GM12878 (cell line): ENCODE results near the gene RBPJL. TPM values are rescaled to one million over a fixed set of nuclear protein-coding genes. Genes with fewer than 3 reads are reported as not detected.

ENCODE experiments used
- ATAC-seq: fragments of 200-7000 bp; cut with Tn5 transposase; 3 replicates; pipeline ENCODE4 v1.9.1; 2020; ENCODE audit warnings: mild to moderate bottlenecking, moderate library complexity
- BruUV-seq: library from RNA; stranded (reverse); fragments of 400-500 nt; replicated peaks from 2 replicates; lab custom pipeline; 2021; lab: Mats Ljungman, UMichigan
- CTCF ChIA-PET: fragments of 300-600 bp; sonication (Branson Sonifier 250); formaldehyde crosslinking; extraction: SDS; loops from one replicate; lab custom pipeline; 2021; ENCODE audit warnings: inconsistent platforms; lab: Yijun Ruan, JAX
- POLR2A ChIA-PET: fragments of 350-600 bp; formaldehyde crosslinking; extraction: SDS; loops from one replicate; lab custom pipeline; 2021; ENCODE audit warnings: inconsistent platforms; lab: Charles Lee
- RAD21 ChIA-PET: fragments of 300-600 bp; sonication (Branson Sonifier 250); formaldehyde crosslinking; loops from one replicate; lab custom pipeline; 2023; ENCODE audit warnings: antibody characterized with exemption; ENCODE audit not compliant: unreplicated experiment; lab: Charles Lee
- SMC1A ChIA-PET: fragments of 300-600 bp; sonication (Branson Sonifier 250); formaldehyde crosslinking; loops from one replicate; lab custom pipeline; 2023; ENCODE audit not compliant: unreplicated experiment, uncharacterized antibody; lab: Charles Lee
- DNase-seq: peaks from one replicate; pipeline ENCODE4 v3.0.0-alpha.2; 2011; ENCODE audit warnings: low read depth, low spot score
- FAIRE-seq: peaks from 3 replicates; lab custom pipeline; 2011; peaks lifted over from hg19 to GRCh38; lab: Jason Lieb, UNC
- H2AFZ ChIP-seq: 2 replicates; pipeline ENCODE4 v1.6.0; 2011; ENCODE audit warnings: low read depth, low read length, control low read depth; ENCODE audit not compliant: control insufficient read depth
- H3K27ac ChIP-seq: 2 replicates; pipeline ENCODE4 v1.5.1; 2011; ENCODE audit warnings: control low read depth; ENCODE audit not compliant: control insufficient read depth, insufficient read depth
- H3K27me3 ChIP-seq, 2 experiments: replicated peaks in 1 of 2; 2 replicates each; pipeline versions ENCODE4 v1.6.0 to v1.6.1; 2011; ENCODE audit warnings: low read length in 1 of 2; ENCODE audit not compliant: control insufficient read depth in 2 of 2, insufficient read depth in 2 of 2
- H3K36me3 ChIP-seq, 2 experiments: 2 replicates each; pipeline ENCODE4 v1.5.1; 2011; ENCODE audit warnings: low read length in 1 of 2; ENCODE audit not compliant: control insufficient read depth in 2 of 2, insufficient read depth in 2 of 2
- H3K4me1 ChIP-seq: 2 replicates; pipeline ENCODE4 v1.6.1; 2011; ENCODE audit warnings: mild to moderate bottlenecking, low read length, moderate library complexity, mixed read lengths; ENCODE audit not compliant: control insufficient read depth, insufficient read depth
- H3K4me2 ChIP-seq: 2 replicates; pipeline ENCODE4 v1.6.0; 2011; ENCODE audit warnings: control low read depth; ENCODE audit not compliant: control insufficient read depth, insufficient read depth
- H3K4me3 ChIP-seq: fragments of 200-600 bp; sonication (generic); 2 replicates; pipeline ENCODE4 v1.5.1; 2016
- H3K79me2 ChIP-seq: 2 replicates; pipeline ENCODE4 v1.6.0; 2011; ENCODE audit warnings: low read length; ENCODE audit not compliant: control insufficient read depth, insufficient read depth
- H3K9ac ChIP-seq: 2 replicates; pipeline ENCODE4 v1.8.0; 2011; ENCODE audit warnings: low read length, control low read depth, mixed read lengths; ENCODE audit not compliant: control insufficient read depth, insufficient read depth
- H3K9me3 ChIP-seq: replicated peaks from 3 replicates; pipeline ENCODE4 v1.5.1; 2011; ENCODE audit warnings: mild to moderate bottlenecking, low read length; ENCODE audit not compliant: control insufficient read depth, insufficient read depth
- H4K20me1 ChIP-seq: 2 replicates; pipeline ENCODE4 v1.6.0; 2011; ENCODE audit not compliant: control insufficient read depth, insufficient read depth
- BMI1 ChIP-seq: fragments of 450-650 bp; IDR thresholded peaks from 2 replicates; pipeline ENCODE4 v1.6.1; 2016; ENCODE audit warnings: mild to moderate bottlenecking, moderate library complexity, borderline replicate concordance
- CBX3 ChIP-seq: fragments of 200-600 bp; sonication (generic); IDR thresholded peaks from 2 replicates; pipeline ENCODE4 v1.6.1; 2016; ENCODE audit warnings: low read depth, borderline replicate concordance
- CHD4 ChIP-seq: fragments of 200-600 bp; sonication (generic); IDR thresholded peaks from 2 replicates; pipeline ENCODE4 v1.6.1; 2016; ENCODE audit warnings: mild to moderate bottlenecking
- CREB1 ChIP-seq: IDR thresholded peaks from 2 replicates; pipeline ENCODE4 v1.6.1; 2012; ENCODE audit warnings: low read depth, mild to moderate bottlenecking, inconsistent platforms
- HCFC1 ChIP-seq: fragments of 150-350 bp; IDR thresholded peaks from 2 replicates; pipeline ENCODE4 v1.6.1; 2014; ENCODE audit warnings: low read length
- IKZF1 ChIP-seq: fragments of 450-650 bp; conservative IDR thresholded peaks from 2 replicates; pipeline ENCODE4 v1.6.1; 2017; ENCODE audit warnings: antibody characterized with exemption, mild to moderate bottlenecking
- IKZF2 ChIP-seq, 2 experiments: fragments of 450-650 bp; IDR thresholded peaks; 2 replicates each; pipeline ENCODE4 v1.6.1; 2017; ENCODE audit warnings: mild to moderate bottlenecking in 2 of 2, moderate library complexity in 2 of 2
- NFYB ChIP-seq: IDR thresholded peaks from 2 replicates; pipeline ENCODE4 v1.6.1; 2011; ENCODE audit warnings: low read depth, mild to moderate bottlenecking, low read length, improper control_type of control experiment, moderate library complexity; ENCODE audit not compliant: insufficient read depth
- RAD21 ChIP-seq: IDR thresholded peaks from 2 replicates; pipeline ENCODE4 v1.6.1; 2011; ENCODE audit warnings: mild to moderate bottlenecking, low read depth, low read length, moderate library complexity; ENCODE audit not compliant: insufficient read depth
- RFX5 ChIP-seq: IDR thresholded peaks from 2 replicates; pipeline ENCODE4 v1.6.1; 2011; ENCODE audit warnings: low read depth, low read length, improper control_type of control experiment
- ZNF207 ChIP-seq: fragments of 450-650 bp; IDR thresholded peaks from 2 replicates; pipeline ENCODE4 v1.6.1; 2014; ENCODE audit warnings: antibody characterized with exemption, mild to moderate bottlenecking, borderline replicate concordance
- ZZZ3 ChIP-seq: IDR thresholded peaks from 2 replicates; pipeline ENCODE4 v1.6.1; 2011; ENCODE audit warnings: low read depth; ENCODE audit not compliant: control insufficient read depth, insufficient read length
- WGBS: methylation state at CpG from one replicate; pipeline ENCODE4 v1.1.6; 2016; ENCODE audit warnings: low lambda C conversion rate; ENCODE audit not compliant: insufficient replicate concordance, insufficient coverage; ENCODE audit errors: missing lambda C conversion rate; 5-methylcytosine and 5-hydroxymethylcytosine counted together
- in situ Hi-C: fragments of 300-500 bp; cut with MboI; formaldehyde crosslinking; loops from 9 replicates; pipeline ENCODE4 v1.14.3; 2018; ENCODE audit warnings: mixed read lengths
- intact Hi-C: fragments of 100-400 bp; cut with micrococcal nuclease; formaldehyde crosslinking; loops from one replicate; pipeline ENCODE4 v1.14.2; 2022; ENCODE audit not compliant: unreplicated experiment
- polyA plus RNA-seq, 11 experiments: library from polyadenylated mRNA; depleted of rRNA in 4 of 11; unstranded in 6 of 11; stranded (reverse) in 5 of 11; fragments of >200 nt; fragmentation: Nextera tagmentation in 4 of 11; fragmentation: Illumina TruSeq in 1 of 11; extraction: Ambion mirVana in 4 of 11; extraction: Trizol in 1 of 11; gene quantifications; 1 replicate in 1 of 11; 2 replicates in 10 of 11; pipeline versions ENCODE4 v1.2.1 to v1.2.3, GENCODE V29; 2011 to 2016; ENCODE audit warnings: inconsistent platforms in 2 of 11, missing spikeins in 2 of 11, low read depth in 1 of 11
- total RNA-seq, 4 experiments: library from RNA; depleted of rRNA in 3 of 4; stranded (reverse); fragments of >200 nt in 3 of 4; fragmentation: Illumina TruSeq in 1 of 4; extraction: Trizol in 1 of 4; gene quantifications; 2 replicates each; pipeline versions ENCODE4 v1.2.1 to v1.2.3, GENCODE V29; 2013 to 2021
- TF ChIP-seq, protein P1 (sequence below): IDR thresholded peaks from 2 replicates; pipeline ENCODE4 v1.6.1; 2012; ENCODE audit warnings: mild to moderate bottlenecking, low read depth, low read length
- TF ChIP-seq, protein P2 (sequence below): IDR thresholded peaks from 2 replicates; pipeline ENCODE4 v1.6.1; 2011; ENCODE audit warnings: borderline replicate concordance, low read depth, mild to moderate bottlenecking, moderate library complexity, mixed read lengths, low read length; ENCODE audit not compliant: insufficient read depth; ENCODE audit errors: extremely low read length
- TF ChIP-seq, protein P3 (sequence below): fragments of 150-350 bp; IDR thresholded peaks from 2 replicates; pipeline ENCODE4 v1.6.1; 2014; ENCODE audit warnings: mild to moderate bottlenecking, low read depth, low read length
- TF ChIP-seq, protein P4 (sequence below): fragments of 450-650 bp; IDR thresholded peaks from 2 replicates; pipeline ENCODE4 v1.6.1; 2016; ENCODE audit warnings: mild to moderate bottlenecking

Gene RBPJL
- total and polyA plus RNA-seq, 10 of the 15 experiments (the other 5 are each of a cell fraction or from before 2014, with no cell fraction given) = 0.18 TPM; not detected in 9

DNA sequence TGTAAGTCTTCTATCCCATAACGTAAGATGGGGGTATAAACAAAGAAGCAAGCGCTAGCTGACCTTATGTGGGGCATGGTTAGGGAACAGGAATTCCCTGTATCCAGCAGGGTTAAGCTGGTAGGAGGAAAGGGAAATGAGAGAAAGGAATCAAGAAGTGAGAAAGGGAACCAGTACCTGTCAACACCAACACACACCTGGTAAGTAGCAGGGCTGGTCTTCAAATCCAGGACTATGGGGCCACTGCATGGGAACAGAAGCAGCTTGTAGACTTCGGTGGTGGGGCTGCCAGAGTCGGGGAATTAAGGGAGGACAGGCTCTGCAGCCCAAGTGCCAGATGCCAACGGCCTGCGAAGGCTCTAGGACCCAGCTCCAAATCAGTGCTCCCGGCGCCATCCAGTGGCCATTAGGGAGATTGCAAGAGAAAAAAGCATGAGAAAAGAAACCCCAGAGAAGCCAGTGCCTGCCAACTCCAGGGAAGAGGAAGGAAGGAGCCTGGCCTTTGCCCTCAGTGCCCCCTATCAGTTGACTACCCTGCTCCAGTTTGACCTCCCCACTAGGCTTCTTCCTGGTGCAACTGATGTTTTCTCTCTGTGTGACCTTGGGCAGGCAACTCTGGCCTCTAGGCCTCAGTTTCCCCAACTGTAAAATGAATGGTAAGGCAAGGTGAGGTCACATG, 15.8 kb upstream of the RBPJL start:
- Histone ChIP-seq H3K27me3 (peaks cover 6 to 7% of the 10 kb centered on the region in 2 experiments; a peak in 3 of 4 replicates), H3K4me2 (no peak overlapping the region), H3K79me2 (no peaks in the 10 kb centered on the region), H3K9ac (no peak overlapping the region), H3K9me3 (no peaks in the 10 kb centered on the region; the same call in 2 of the 3 replicates), H3K4me1 (no peaks in the 10 kb centered on the region), H4K20me1 (no peaks in the 10 kb centered on the region), H2AFZ (no peak overlapping the region), H3K27ac (no peak overlapping the region), H3K36me3 (no peaks in the 10 kb centered on the region), H3K4me3 (no peak overlapping the region)
- intact Hi-C loops (loop anchor here (5.0 kb wide), 4 partner anchors 154 to 254 kb away; no protein-coding TSS in a partner anchor), in situ Hi-C loops (no loop called here)
- ChIA-PET POLR2A (no interaction called here), RAD21 (interaction anchor here (1.0 to 2.2 kb wide), 5 partner anchors 12 to 240 kb away, joined by 3 to 7 read pairs (median 4); no protein-coding TSS in a partner anchor), CTCF (interaction anchor here (0.6 to 6.3 kb wide), 35 partner anchors 10 to 1464 kb away, joined by 3 to 53 read pairs (median 4); partner anchors contain the start of genes KCNS1, PABPC1L, PIGT and WFDC12), SMC1A (interaction anchor here (0.6 to 2.9 kb wide), 11 partner anchors 11 to 480 kb away, joined by 3 to 14 read pairs (median 5); no protein-coding TSS in a partner anchor)
- no TSS peak for BruUV-seq
- WGBS = 17% methylated on average over 8 of the region's 8 CpGs
- peak; percentile 80 for FAIRE-seq
- DNase-seq = no peak
- peak; percentile 73 for ATAC-seq
- TF ChIP-seq NFYB (no peak), IKZF1 (peak; percentile 47), HCFC1 (no peak), CHD4 (no peak), CREB1 (no peak), IKZF2 (IDR thresholded peaks at IDR 0.05) (peak; percentile 27 to 55; a peak in 2 of 4 replicates), CBX3 (no peak), BMI1 (no peak), ZZZ3 (no peak), RFX5 (no peak), ZNF207 (no peak), RAD21 (peak; percentile 80)
- TF ChIP-seq, protein P1, sequence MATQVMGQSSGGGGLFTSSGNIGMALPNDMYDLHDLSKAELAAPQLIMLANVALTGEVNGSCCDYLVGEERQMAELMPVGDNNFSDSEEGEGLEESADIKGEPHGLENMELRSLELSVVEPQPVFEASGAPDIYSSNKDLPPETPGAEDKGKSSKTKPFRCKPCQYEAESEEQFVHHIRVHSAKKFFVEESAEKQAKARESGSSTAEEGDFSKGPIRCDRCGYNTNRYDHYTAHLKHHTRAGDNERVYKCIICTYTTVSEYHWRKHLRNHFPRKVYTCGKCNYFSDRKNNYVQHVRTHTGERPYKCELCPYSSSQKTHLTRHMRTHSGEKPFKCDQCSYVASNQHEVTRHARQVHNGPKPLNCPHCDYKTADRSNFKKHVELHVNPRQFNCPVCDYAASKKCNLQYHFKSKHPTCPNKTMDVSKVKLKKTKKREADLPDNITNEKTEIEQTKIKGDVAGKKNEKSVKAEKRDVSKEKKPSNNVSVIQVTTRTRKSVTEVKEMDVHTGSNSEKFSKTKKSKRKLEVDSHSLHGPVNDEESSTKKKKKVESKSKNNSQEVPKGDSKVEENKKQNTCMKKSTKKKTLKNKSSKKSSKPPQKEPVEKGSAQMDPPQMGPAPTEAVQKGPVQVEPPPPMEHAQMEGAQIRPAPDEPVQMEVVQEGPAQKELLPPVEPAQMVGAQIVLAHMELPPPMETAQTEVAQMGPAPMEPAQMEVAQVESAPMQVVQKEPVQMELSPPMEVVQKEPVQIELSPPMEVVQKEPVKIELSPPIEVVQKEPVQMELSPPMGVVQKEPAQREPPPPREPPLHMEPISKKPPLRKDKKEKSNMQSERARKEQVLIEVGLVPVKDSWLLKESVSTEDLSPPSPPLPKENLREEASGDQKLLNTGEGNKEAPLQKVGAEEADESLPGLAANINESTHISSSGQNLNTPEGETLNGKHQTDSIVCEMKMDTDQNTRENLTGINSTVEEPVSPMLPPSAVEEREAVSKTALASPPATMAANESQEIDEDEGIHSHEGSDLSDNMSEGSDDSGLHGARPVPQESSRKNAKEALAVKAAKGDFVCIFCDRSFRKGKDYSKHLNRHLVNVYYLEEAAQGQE = no peak
- TF ChIP-seq, protein P2, sequence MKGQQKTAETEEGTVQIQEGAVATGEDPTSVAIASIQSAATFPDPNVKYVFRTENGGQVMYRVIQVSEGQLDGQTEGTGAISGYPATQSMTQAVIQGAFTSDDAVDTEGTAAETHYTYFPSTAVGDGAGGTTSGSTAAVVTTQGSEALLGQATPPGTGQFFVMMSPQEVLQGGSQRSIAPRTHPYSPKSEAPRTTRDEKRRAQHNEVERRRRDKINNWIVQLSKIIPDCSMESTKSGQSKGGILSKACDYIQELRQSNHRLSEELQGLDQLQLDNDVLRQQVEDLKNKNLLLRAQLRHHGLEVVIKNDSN = no peak
- TF ChIP-seq, protein P3, sequence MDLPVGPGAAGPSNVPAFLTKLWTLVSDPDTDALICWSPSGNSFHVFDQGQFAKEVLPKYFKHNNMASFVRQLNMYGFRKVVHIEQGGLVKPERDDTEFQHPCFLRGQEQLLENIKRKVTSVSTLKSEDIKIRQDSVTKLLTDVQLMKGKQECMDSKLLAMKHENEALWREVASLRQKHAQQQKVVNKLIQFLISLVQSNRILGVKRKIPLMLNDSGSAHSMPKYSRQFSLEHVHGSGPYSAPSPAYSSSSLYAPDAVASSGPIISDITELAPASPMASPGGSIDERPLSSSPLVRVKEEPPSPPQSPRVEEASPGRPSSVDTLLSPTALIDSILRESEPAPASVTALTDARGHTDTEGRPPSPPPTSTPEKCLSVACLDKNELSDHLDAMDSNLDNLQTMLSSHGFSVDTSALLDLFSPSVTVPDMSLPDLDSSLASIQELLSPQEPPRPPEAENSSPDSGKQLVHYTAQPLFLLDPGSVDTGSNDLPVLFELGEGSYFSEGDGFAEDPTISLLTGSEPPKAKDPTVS = no peak
- TF ChIP-seq, protein P4, sequence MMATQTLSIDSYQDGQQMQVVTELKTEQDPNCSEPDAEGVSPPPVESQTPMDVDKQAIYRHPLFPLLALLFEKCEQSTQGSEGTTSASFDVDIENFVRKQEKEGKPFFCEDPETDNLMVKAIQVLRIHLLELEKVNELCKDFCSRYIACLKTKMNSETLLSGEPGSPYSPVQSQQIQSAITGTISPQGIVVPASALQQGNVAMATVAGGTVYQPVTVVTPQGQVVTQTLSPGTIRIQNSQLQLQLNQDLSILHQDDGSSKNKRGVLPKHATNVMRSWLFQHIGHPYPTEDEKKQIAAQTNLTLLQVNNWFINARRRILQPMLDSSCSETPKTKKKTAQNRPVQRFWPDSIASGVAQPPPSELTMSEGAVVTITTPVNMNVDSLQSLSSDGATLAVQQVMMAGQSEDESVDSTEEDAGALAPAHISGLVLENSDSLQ = no peak
